HFFc6 (cell line): ENCODE data around the gene TBC1D14. TPM values are rescaled to one million over a fixed set of nuclear protein-coding genes. Genes with fewer than 3 reads are reported as not detected.

Source experiments
- DNase-seq: peaks from one replicate; pipeline ENCODE4 v3.0.0-alpha.2; 2018
- H3K27ac Mint-ChIP-seq: 2 replicates; pipeline ENCODE4 v1.8.0; 2020; ENCODE audit warnings: mild to moderate bottlenecking, mixed read lengths
- H3K27me3 Mint-ChIP-seq: 2 replicates; pipeline ENCODE4 v1.8.0; 2021; ENCODE audit warnings: mild to moderate bottlenecking, moderate library complexity, mixed read lengths; ENCODE audit not compliant: insufficient read depth
- H3K36me3 Mint-ChIP-seq: 2 replicates; pipeline ENCODE4 v1.8.0; 2021; ENCODE audit warnings: low read depth, mixed read lengths
- H3K4me1 Mint-ChIP-seq: 2 replicates; pipeline ENCODE4 v1.8.0; 2020; ENCODE audit warnings: low read depth, mixed read lengths
- H3K4me3 Mint-ChIP-seq: 2 replicates; pipeline ENCODE4 v1.8.0; 2020; ENCODE audit warnings: mild to moderate bottlenecking, moderate library complexity, mixed read lengths
- H3K9me3 Mint-ChIP-seq: 2 replicates; pipeline ENCODE4 v1.8.0; 2020; ENCODE audit warnings: mild to moderate bottlenecking, mixed read lengths
- total RNA-seq, 6 experiments: library from RNA; stranded (reverse); fragmentation: NEBNext Ultra II Directional; extraction: Animal tissue kit (Norgen Biotek cat#: 25700); gene quantifications; 2 replicates in 1 of 6; 3 replicates in 5 of 6; pipeline ENCODE4 v1.2.3, GENCODE V29; 2021
- TF ChIP-seq, protein P1 (sequence below): fragments of 200-600 bp; sonication (generic); IDR thresholded peaks from 2 replicates; pipeline ENCODE4 v1.5.0; 2021; ENCODE audit warnings: antibody characterized with exemption, mild to moderate bottlenecking

Gene TBC1D14
- total RNA-seq, 6 experiments from 2014 or later: 23.3 to 32.5 (median 27.9) TPM

DNA sequence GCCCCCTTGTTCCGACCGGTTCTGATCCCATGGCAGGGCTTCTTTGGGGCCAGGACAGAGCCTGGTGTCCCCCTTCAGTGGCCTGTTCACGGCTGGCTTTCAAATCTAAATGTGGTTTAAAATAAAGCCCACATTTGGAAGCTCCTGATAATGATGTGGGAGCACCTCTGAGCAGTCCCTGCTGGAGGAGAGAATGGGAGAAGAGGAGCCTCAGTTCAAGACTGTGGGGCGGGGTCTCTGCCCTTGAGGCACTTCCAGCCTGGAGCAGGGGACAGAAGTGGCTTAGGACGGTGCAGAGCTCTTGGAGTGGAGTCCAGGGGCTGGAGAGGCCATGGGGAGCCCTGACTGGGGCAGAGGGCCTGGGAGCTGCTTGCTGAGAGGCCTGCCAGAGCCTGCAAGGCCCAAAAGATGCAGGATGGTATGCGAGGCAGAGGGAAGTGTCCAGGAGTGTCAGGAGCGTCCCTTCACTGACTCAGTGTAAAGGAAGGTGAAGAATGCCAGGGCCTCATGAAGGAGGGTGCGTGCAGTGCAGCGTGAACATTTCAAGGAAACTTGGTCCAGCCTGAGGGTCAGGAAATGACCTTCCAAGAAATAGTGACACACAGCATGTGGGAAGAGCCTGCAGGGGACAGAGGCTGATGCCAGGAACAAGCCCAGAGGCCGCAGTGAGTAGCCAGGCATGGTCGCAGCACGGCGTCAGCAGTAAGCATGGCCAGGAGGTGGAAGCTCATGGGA, 112.5 kb downstream of the TBC1D14 start:
- H3K9me3 Mint-ChIP-seq: no peaks in the 10 kb centered on the region
- H3K36me3 Mint-ChIP-seq: peaks cover 21% of the 10 kb centered on the region; the same call in 1 of the 2 replicates
- no peaks in the 10 kb centered on the region for H3K27me3 Mint-ChIP-seq
- peak overlapping the region; percentile 60 for H3K4me3 Mint-ChIP-seq
- H3K4me1 Mint-ChIP-seq: peaks cover 34% of the 10 kb centered on the region
- peak overlapping the region; percentile 91 for H3K27ac Mint-ChIP-seq
- peak; percentile 96 for DNase-seq
- TF ChIP-seq, protein P1, sequence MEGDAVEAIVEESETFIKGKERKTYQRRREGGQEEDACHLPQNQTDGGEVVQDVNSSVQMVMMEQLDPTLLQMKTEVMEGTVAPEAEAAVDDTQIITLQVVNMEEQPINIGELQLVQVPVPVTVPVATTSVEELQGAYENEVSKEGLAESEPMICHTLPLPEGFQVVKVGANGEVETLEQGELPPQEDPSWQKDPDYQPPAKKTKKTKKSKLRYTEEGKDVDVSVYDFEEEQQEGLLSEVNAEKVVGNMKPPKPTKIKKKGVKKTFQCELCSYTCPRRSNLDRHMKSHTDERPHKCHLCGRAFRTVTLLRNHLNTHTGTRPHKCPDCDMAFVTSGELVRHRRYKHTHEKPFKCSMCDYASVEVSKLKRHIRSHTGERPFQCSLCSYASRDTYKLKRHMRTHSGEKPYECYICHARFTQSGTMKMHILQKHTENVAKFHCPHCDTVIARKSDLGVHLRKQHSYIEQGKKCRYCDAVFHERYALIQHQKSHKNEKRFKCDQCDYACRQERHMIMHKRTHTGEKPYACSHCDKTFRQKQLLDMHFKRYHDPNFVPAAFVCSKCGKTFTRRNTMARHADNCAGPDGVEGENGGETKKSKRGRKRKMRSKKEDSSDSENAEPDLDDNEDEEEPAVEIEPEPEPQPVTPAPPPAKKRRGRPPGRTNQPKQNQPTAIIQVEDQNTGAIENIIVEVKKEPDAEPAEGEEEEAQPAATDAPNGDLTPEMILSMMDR: no peak; the same call in 1 of the 2 replicates

DNA sequence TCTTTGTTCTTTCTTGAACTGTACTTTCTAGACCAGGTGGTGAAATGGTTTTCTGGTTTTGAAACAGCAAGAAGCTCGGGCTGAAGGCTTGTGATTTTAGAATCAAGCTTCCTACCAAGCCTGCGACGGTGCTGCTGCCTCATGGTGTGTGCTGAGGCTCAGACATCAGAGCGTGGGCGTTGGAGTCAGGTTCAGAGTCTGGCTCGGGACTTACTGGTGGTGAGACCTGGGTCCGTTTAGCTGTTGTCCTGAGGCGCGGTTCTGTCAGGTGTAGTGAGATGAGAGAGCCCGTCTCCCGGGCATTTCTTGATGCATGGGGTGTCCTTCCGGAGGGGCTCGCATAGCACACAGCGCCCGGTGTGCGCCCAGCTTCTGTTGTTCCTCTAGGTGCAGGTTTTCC, 113.9 kb downstream of the TBC1D14 start:
- no peak overlapping the region for H3K4me3 Mint-ChIP-seq
- H3K36me3 Mint-ChIP-seq: peaks cover 25% of the 10 kb centered on the region; the same call in 1 of the 2 replicates
- H3K4me1 Mint-ChIP-seq: peaks cover 34% of the 10 kb centered on the region
- H3K9me3 Mint-ChIP-seq: no peaks in the 10 kb centered on the region
- H3K27me3 Mint-ChIP-seq: no peaks in the 10 kb centered on the region
- peak overlapping the region; percentile 91 for H3K27ac Mint-ChIP-seq
- DNase-seq: no peak
- TF ChIP-seq, protein P1: no peak

DNA sequence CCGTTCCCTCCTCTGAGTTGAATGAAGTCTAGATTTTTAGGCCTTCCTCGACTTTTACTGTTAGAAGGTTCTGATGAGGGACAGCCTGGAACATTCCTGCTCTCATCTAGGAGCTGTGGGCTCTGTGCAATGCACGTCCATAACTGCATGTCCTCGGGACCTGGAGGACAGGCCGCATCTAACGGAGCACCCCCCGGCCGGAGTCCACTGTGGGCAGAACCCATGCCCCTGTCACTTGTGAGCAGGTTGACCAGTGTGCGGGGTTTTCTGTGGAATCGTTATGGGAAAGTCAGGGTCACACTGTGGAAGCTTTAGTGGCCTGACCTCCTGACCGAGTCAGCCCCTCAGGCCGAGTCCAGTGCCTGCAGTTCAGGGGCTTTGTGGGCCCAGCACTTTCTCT, 114.3 kb downstream of the TBC1D14 start:
- TF ChIP-seq, protein P1: no peak
- Mint-ChIP-seq H3K4me1 (peaks cover 38% of the 10 kb centered on the region), H3K36me3 (peaks cover 22% of the 10 kb centered on the region; the same call in 1 of the 2 replicates), H3K4me3 (no peak overlapping the region), H3K9me3 (no peaks in the 10 kb centered on the region), H3K27me3 (no peaks in the 10 kb centered on the region), H3K27ac (peak overlapping the region; percentile 91; the same call in 1 of the 2 replicates)
- no peak for DNase-seq

DNA sequence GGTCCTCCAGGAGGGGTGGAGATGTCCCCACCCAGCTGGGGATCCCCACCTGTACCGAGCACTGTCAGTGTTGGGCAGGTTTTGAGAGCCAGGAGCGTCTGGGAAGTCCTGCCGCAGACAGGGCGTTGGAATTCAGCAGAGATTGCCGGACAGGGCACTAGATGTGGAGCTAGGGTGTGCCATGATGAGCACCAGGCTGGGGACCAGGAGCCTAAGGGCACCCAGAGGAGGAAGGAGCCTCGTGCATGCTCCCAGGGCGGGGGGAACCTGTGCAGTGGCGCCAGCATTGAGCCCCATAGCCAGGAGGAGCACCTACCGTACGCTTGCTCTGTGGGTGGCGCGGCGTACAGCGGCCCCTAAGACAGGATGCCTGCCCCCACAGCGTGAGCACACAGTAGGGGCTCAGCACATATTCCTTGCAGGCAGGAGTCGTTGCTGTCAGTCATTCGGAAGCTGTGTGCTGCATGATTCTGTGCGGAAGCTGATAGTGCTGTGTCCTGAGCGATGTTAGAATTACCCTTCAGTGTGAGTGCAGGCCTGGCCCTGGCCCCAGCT, 114.8 kb downstream of the TBC1D14 start:
- TF ChIP-seq, protein P1: no peak
- H3K27me3 Mint-ChIP-seq: no peaks in the 10 kb centered on the region
- peaks cover 42% of the 10 kb centered on the region for H3K4me1 Mint-ChIP-seq
- H3K27ac Mint-ChIP-seq: no peak overlapping the region
- H3K4me3 Mint-ChIP-seq: no peak overlapping the region
- DNase-seq: no peak
- no peaks in the 10 kb centered on the region for H3K9me3 Mint-ChIP-seq
- peaks cover 18% of the 10 kb centered on the region; the same call in 1 of the 2 replicates for H3K36me3 Mint-ChIP-seq

DNA sequence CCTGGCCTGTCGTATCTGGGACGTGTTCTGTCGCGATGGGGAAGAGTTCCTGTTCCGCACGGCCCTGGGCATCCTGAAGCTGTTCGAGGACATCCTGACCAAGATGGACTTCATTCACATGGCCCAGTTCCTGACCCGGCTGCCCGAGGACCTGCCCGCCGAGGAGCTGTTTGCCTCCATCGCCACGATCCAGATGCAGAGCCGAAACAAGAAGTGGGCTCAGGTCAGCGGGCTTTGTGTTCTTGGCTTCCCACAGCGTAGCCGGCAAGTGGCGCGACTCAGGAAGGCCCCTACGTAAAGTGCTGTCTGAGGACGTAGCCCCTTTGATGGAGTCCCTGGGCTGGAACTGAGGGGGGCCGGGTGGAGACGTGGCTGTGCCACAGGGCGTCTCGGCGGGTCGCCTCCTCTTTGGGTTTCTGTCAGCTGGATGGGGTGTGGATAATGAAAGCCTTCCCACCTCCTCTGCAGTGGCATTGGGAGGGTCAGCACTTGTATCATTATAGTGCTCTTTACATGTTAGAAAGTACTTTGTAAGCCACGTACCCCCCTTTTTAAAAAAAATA, 115.5 kb downstream of the TBC1D14 start:
- DNase-seq: no peak
- Mint-ChIP-seq H3K4me1 (peaks cover 40% of the 10 kb centered on the region), H3K9me3 (no peaks in the 10 kb centered on the region), H3K36me3 (peaks cover 18% of the 10 kb centered on the region; the same call in 1 of the 2 replicates), H3K4me3 (no peak overlapping the region), H3K27ac (no peak overlapping the region), H3K27me3 (no peaks in the 10 kb centered on the region; the same call in 1 of the 2 replicates)
- TF ChIP-seq, protein P1: no peak
